ENCODE results near the gene PDGFC.

PDGFC gene

DNA sequence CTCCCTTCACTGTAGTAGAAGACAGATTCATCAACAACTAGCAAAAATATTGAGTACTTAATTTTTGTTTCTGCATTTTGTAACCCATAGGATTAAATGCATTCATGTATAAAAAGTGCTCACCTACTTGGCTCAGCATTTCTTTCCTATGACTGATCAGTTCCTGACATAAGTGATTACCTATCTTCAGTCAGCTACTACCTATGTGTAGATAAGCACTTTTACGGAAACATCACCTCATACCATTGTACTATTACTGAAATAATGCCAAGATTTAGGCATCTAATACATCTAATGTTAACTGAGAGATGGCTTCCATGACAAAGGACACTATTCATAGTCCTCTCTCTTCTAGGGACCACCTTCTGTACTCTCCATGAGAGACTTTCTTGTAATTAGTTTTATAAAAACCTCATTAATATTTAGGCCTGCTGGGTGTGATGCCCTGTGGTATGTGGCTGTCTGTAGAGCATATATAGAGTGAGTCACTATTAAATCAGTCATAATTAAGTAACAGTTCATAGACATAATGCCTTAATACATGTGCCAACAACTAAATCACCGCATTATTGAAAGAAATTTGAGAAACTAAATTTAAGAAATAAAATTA lies 147.0 kb downstream of the PDGFC start:
- DNase-seq: no peak

DNA sequence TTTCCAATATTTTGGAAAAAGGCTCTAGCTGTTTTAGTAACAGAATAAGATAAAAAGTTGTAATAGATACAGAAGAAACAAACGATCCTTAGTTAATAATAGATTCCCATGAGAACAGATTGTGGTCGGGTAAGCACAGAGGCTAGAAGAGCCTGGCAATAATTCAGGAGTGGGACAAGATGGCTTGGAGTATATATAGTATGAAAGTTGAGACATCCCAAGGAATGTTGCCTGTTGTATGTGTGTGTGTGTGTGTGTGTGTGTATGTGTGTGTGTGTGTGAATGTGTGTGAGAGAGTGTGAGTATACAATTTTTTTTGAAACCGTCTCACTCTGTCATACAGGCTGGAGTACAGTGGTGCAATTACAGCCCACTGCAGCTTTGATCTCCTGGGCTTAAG lies 150.7 kb downstream of the PDGFC start:
- no peak for DNase-seq

DNA sequence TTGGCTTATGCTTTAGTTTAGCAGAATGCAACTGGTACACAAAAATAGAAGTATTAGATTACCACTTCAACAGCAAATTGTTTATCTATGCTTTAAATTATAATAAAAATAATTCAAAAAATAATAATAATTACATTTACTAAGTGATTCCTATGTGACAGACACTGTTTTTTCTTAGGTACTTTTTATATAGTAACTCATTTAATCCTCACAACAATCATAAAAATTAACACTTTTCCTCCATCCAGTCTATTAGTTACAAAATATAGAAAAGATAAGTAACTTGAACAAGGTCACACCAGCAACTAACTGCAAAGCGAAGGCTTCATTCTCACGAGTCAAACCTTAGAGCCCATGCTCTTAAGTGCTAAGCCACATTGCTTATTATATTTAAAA lies 155.2 kb downstream of the PDGFC start:
- DNase-seq: no peak

- no peak for DNase-seq
These were observed 155.8 kb downstream of the PDGFC start for GRCh38 chr4:156815717-156816359.

DNA sequence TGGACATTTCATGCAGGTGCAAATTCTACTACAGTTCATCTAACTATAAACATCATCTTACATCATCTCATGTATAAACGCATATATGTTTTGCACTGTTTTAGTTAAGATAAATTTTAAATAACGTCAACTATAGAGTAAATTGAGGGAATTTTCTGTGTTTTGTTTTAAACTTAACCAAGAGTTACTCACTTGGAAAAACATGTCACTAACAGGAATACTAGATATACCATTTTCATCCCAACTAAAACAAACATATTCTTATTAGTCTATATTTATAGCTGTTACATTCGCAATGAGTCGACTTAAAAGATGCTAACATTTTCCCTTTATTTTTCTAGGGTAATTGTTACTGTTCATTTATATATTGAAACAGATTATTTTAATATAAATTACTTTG lies 159.6 kb downstream of the PDGFC start:
- DNase-seq: no peak

DNA sequence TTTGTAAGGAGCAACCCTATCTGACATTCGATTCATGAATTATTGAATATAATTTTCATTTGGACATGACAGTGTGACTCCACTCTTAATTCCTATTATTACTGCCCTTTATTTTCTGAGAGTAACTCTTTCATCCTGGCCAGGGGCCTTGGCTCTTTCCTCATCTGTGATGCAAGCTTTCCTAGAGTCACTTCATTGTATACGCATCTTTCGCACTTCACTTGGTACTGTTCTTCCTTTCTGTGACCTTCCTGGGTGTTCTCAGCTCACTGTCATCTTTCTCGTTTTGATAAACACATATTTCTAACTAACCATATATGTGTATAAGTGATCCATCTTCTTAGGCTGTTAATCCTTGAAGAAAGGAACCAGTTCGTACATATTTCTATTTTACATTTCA lies 160.3 kb downstream of the PDGFC start:
- no peak for DNase-seq

DNA sequence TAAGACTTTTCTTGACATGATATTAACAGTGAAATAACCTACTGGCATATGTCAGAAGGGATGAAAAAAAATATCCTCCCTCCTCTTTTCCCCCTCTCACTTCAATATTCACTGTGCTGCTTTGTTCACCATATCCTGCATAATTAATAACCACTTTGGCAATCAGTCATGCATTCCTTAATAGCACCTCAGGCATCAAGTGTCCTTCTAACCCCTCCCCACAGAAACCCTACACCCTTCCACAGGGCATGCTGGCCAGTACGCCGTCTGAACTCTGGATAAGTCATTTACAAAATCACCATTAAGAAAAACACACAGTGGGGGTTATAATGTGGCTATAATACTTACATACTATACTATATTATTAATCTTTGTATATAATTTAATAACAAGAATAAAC lies 165.9 kb downstream of the PDGFC start:
- no peak for DNase-seq

DNA sequence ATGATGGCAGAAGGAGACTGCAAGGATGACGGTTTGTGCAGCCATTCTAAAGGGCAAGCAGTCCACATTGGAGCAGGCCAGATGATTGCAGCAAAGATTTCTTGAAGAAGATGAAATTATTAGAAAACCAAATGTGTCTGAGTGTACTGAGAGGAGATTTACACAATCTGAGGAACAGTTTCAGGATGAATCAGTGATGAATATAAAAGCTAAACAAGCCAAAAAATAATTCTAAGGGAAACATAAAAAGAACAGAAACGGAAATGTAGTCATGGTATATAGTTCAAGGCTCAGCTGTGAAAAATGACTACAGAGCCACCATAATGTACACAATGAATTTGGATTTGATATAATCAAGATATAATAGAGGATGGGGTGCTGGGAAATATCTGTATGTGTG lies 168.5 kb downstream of the PDGFC start:
- no peak for DNase-seq

GRCh38 chr4:156800463-156800862 lies 171.1 kb downstream of the PDGFC start:
- no peak for DNase-seq

- DNase-seq: no peak
These were observed 172.4 kb downstream of the PDGFC start for GRCh38 chr4:156799121-156799589.

GRCh38 chr4:156798438-156798837 lies 173.2 kb downstream of the PDGFC start:
- no peak for DNase-seq

DNA sequence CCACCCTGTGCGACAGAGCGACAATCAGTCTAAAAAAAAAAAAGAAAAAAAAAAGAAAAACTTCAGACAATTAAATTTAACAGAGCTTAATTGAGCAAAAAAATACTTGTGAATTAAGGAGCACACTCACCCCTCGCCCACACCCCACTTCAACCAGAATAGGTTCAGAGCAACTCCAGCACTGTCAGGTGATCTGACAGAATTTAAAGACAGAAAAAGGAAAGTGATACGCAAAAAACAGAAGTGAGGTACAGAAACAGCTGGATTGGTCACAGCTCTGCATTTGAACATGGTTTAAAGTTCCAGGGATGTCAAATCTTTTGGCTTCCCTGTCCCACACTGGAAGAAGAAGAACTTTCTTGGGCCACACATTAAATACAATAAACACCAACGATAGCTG lies 174.4 kb downstream of the PDGFC start:
- DNase-seq: no peak

GRCh38 chr4:156795727-156796126 lies 175.9 kb downstream of the PDGFC start:
- no peak for DNase-seq

DNA sequence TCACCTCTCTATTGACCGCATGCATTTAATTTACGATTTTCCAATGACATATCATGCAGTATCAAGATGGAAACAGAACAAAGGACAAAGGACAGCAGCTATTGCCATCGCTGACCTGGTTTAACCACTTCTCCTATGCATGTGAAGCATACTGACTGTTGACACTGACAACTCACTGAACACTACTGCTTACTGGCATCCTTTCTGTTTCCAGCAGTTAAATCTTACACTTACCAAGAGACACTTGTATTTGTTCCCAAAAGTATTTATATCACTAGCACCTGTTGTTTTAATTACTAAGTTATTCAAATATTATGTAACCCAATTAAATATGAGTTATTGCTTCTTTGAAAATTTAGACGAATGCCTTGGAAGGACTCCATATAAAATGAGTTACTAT lies 176.7 kb downstream of the PDGFC start:
- DNase-seq: no peak

DNA sequence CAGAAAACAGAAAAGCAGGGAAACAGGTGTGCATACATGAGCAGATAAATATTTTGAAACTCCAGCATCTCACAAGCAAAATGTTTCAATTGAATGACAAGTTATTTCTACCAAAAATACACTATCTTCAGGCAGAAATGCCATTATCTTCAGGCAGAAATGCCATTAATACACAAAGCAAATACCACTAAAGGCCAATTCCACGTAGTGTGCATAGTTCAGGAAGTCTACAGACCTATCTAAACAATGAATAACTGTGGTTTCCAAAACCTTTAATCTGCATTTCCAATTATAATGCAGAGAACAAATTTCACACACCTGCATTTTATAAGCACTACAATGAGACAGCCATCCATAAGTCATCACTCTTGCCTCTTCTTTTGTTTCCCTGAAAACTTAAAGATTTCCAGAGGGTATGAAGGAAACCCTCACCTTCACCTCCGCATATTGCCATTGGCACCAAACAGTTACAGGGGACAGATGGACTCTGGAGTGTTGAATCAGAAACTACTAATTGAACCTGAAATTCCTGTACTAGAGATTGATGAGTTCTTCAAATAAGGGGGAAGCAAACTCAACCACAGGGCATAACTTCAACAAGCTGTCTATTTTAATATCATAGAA lies 179.0 kb downstream of the PDGFC start:
- no peak for DNase-seq

- DNase-seq: no peak
These were observed 180.7 kb downstream of the PDGFC start for GRCh38 chr4:156790866-156791265.

DNA sequence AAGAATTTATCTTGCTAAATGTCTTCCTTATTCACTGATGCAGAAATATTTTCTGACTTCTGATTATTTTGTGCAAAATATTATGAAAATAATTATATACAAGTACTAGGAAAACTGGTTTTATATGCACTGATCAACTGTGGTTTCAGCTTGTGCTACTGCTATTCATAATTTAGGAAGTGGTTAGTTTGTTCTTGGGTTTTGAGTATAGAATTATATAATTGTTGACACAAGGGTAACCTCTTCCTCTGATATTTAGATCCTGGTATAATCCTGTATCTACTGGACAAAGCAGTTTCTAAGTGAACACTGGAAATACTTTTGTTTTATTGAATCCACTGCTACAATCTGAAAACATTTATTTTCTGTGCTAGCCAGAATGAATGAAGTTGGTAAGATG lies 182.8 kb downstream of the PDGFC start:
- DNase-seq: no peak

DNA sequence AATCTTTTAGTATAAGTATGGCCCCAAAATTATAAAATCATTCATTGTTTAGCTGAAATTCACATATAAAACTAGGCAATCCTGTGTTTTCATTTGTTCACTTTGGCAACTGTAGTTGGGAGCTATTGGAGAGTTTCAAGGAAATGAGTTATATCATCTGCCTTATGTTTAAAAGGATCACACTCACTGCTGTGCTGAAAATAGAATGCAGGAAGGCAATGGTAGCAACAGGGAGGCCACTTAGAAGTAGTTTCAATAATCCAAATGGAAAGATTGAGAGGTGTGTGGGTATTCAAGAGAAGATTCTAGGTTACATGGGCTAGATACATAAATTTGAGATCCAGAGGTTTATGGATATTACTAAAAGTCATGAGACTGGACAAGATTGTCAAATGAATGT lies 184.9 kb downstream of the PDGFC start:
- DNase-seq: no peak

GRCh38 chr4:156784970-156785369 lies 186.6 kb downstream of the PDGFC start:
- DNase-seq: no peak

DNA sequence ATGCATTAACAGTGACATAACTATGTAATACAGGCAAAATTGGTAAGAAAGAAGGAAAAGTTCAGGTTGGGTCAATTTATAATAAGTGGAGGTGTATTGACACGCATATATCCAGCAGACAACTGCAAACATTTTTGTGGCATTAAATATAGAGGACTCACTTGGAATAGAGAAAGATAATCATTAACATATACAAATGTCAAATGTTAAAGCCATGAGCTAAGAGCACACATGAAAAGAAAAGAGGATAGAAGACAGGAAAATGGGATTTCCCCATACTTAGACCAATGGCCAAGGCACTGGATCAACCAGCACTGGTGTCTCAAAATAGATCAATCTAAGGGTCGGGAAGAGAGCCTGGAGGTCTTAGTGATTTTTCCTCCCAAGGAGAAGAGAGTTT lies 187.6 kb downstream of the PDGFC start:
- DNase-seq: no peak

GRCh38 chr4:156782491-156782890 lies 189.1 kb downstream of the PDGFC start:
- DNase-seq: no peak

GRCh38 chr4:156781852-156782251 lies 189.7 kb downstream of the PDGFC start:
- no peak for DNase-seq

- DNase-seq: no peak
These were observed 191.8 kb downstream of the PDGFC start for GRCh38 chr4:156779774-156780173.

GRCh38 chr4:156779042-156779441 lies 192.6 kb downstream of the PDGFC start:
- no peak for DNase-seq

GRCh38 chr4:156778606-156779005 lies 193.0 kb downstream of the PDGFC start:
- no peak for DNase-seq
